Neural progenitor cell (in vitro differentiated cells): ENCODE measurements around the gene DUSP18. TPM values are rescaled to one million over a fixed set of nuclear protein-coding genes. Genes with fewer than 3 reads are reported as not detected.
"Not testable (repeated sequence)": the region's sequence is repeated elsewhere in the genome, so short reads cannot be mapped to it uniquely, and the experiment has no call there.

Experiments used
- DNase-seq: peaks from one replicate; pipeline ENCODE4 v3.0.0-alpha.2; 2016; ENCODE audit warnings: low spot score
- H2AFZ ChIP-seq: fragments of 200-600 bp; sonication (generic); replicated peaks from 2 replicates; pipeline ENCODE4 v1.6.1; 2016; ENCODE audit warnings: antibody characterized with exemption
- H3F3A ChIP-seq: fragments of 200-600 bp; sonication (generic); 2 replicates; pipeline ENCODE4 v1.6.1; 2016; ENCODE audit warnings: antibody characterized with exemption, low read depth
- H3K27ac ChIP-seq: fragments of 200-600 bp; sonication (generic); 2 replicates; pipeline ENCODE4 v1.5.1; 2016; ENCODE audit warnings: mild to moderate bottlenecking
- H3K27me3 ChIP-seq: fragments of 200-600 bp; sonication (generic); 2 replicates; pipeline ENCODE4 v1.6.1; 2016; ENCODE audit warnings: mild to moderate bottlenecking, moderate library complexity
- H3K36me3 ChIP-seq: fragments of 200-600 bp; sonication (generic); 2 replicates; pipeline ENCODE4 v1.5.1; 2016
- H3K4me1 ChIP-seq: fragments of 200-600 bp; sonication (generic); 2 replicates; pipeline ENCODE4 v1.6.1; 2016; ENCODE audit warnings: mixed run types
- H3K4me2 ChIP-seq: fragments of 200-600 bp; sonication (generic); 2 replicates; pipeline ENCODE4 v1.6.1; 2016
- H3K4me3 ChIP-seq: fragments of 200-600 bp; sonication (generic); 2 replicates; pipeline ENCODE4 v1.5.1; 2016
- H3K79me2 ChIP-seq: fragments of 200-600 bp; sonication (generic); 2 replicates; pipeline ENCODE4 v1.6.1; 2016; ENCODE audit warnings: low read depth
- H3K9ac ChIP-seq: fragments of 200-600 bp; sonication (generic); 2 replicates; pipeline ENCODE4 v1.6.1; 2016
- H3K9me3 ChIP-seq: fragments of 200-600 bp; sonication (generic); 2 replicates; pipeline ENCODE4 v1.5.1; 2016; ENCODE audit warnings: low read depth
- H4K20me1 ChIP-seq: fragments of 200-600 bp; sonication (generic); 2 replicates; pipeline ENCODE4 v1.6.1; 2016; ENCODE audit warnings: low read depth
- H3K27ac Mint-ChIP-seq: 3 replicates; pipeline ENCODE4 v1.8.0; 2021; ENCODE audit warnings: mixed read lengths
- H3K27me3 Mint-ChIP-seq: 2 replicates; pipeline ENCODE4 v1.8.0; 2022; ENCODE audit warnings: low read depth, mild to moderate bottlenecking, inconsistent platforms, moderate library complexity, mixed read lengths; ENCODE audit not compliant: insufficient read depth
- H3K36me3 Mint-ChIP-seq: 3 replicates; pipeline ENCODE4 v1.8.0; 2021; ENCODE audit warnings: mixed read lengths
- H3K4me1 Mint-ChIP-seq: 3 replicates; pipeline ENCODE4 v1.8.0; 2021; ENCODE audit warnings: mixed read lengths
- H3K4me3 Mint-ChIP-seq: 3 replicates; pipeline ENCODE4 v1.8.0; 2021; ENCODE audit warnings: mild to moderate bottlenecking, moderate library complexity, mixed read lengths
- H3K9me3 Mint-ChIP-seq: 3 replicates; pipeline ENCODE4 v1.8.0; 2020; ENCODE audit warnings: mixed read lengths
- EZH2 ChIP-seq: fragments of 200-600 bp; sonication (generic); IDR thresholded peaks from 2 replicates; pipeline ENCODE4 v1.6.1; 2017; ENCODE audit warnings: antibody characterized with exemption, mild to moderate bottlenecking, moderate library complexity
- EZH2phosphoT487 ChIP-seq: fragments of 200-600 bp; sonication (generic); IDR thresholded peaks from 2 replicates; pipeline ENCODE4 v1.6.1; 2017; ENCODE audit warnings: antibody characterized with exemption
- total RNA-seq: library from RNA; depleted of rRNA; stranded (reverse); fragments of >200 nt; gene quantifications from 2 replicates; pipeline ENCODE4 v1.2.3, GENCODE V29; 2015; ENCODE audit warnings: low replicate concordance
- TF ChIP-seq, protein P1 (sequence below): fragments of 200-600 bp; sonication (generic); IDR thresholded peaks from 2 replicates; pipeline ENCODE4 v1.5.1; 2017; ENCODE audit warnings: antibody characterized with exemption, mild to moderate bottlenecking

The DUSP18 gene
- total RNA-seq, 1 donor from 2014 or later, result 3.1 TPM

DNA sequence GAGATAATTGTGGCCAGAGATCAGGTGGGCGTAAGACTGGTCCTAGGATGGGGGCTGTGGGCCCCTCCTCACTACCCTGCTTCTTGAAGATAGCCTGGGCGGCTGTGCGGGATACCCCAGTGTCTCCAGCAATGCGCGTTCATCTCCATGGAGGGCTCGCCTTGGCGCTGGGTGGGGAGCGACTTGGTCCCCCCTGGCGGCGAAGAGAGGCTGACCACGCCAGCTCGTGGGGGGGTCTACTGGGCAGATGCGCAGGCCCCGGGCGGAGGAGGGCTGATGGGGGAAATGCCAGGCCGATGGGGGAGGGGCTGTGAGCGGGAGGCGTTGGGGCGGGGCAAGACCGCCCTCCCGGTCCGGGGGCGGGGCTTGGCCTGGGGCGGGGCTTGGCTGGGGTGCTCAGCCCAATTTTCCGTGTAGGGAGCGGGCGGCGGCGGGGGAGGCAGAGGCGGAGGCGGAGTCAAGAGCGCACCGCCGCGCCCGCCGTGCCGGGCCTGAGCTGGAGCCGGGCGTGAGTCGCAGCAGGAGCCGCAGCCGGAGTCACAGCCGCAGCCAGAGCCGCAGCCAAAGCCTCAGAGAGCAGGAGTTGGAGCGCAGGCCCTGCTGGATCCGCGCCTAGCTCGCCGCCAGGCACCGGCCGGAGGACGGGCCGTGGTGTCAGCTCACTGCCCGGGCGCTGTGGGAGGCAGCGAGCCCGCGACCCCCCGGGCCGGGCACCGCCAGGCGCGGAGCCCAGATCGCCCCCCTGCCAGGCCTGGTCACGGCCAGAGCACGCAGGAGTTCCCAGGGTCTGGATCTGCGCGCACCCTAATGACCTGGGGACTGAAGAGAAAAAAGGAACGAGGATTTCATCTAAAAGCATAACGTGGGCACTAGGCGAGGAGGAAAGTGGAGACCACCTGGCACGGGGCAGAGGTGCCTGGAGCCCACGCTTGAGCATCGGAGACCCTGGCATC lies 32.1 kb downstream of the DUSP18 start, which contains the start of gene SLC35E4:
SLC35E4 (plus strand) TSS at position 509 of the 953 bp plus-strand sequence. CDS start 670 bp downstream, outside the sequence.
- H3K4me3 ChIP-seq, result peak within 1 kb of the TSS; percentile 69
- TF ChIP-seq, protein P1, sequence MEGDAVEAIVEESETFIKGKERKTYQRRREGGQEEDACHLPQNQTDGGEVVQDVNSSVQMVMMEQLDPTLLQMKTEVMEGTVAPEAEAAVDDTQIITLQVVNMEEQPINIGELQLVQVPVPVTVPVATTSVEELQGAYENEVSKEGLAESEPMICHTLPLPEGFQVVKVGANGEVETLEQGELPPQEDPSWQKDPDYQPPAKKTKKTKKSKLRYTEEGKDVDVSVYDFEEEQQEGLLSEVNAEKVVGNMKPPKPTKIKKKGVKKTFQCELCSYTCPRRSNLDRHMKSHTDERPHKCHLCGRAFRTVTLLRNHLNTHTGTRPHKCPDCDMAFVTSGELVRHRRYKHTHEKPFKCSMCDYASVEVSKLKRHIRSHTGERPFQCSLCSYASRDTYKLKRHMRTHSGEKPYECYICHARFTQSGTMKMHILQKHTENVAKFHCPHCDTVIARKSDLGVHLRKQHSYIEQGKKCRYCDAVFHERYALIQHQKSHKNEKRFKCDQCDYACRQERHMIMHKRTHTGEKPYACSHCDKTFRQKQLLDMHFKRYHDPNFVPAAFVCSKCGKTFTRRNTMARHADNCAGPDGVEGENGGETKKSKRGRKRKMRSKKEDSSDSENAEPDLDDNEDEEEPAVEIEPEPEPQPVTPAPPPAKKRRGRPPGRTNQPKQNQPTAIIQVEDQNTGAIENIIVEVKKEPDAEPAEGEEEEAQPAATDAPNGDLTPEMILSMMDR, result peak; percentile 42
- TF ChIP-seq EZH2phosphoT487 (no peak), EZH2 (no peak)
- peaks cover 8% of the 10 kb centered on the region for H3K27me3 ChIP-seq
- H3F3A ChIP-seq, result peaks cover 15% of the 10 kb centered on the region
- Mint-ChIP-seq H3K9me3 (peaks cover 2% of the 10 kb centered on the region), H3K4me1 (peaks cover 23% of the 10 kb centered on the region), H3K4me3 (peak within 1 kb of the TSS; percentile 86), H3K36me3 (peaks cover 5% of the 10 kb centered on the region), H3K27ac (no peak within 1 kb of the TSS), H3K27me3 (peaks cover 7% of the 10 kb centered on the region)
- H3K79me2 ChIP-seq, result no peaks in the 10 kb centered on the region
- peaks cover 3% of the 10 kb centered on the region for H3K4me1 ChIP-seq
- peak within 1 kb of the TSS; percentile 90 for H2AFZ ChIP-seq
- peak; percentile 94 for DNase-seq
- peak within 1 kb of the TSS; percentile 96 for H3K4me2 ChIP-seq
- H3K9ac ChIP-seq, result no peak within 1 kb of the TSS
- H4K20me1 ChIP-seq, result no peaks in the 10 kb centered on the region
- H3K36me3 ChIP-seq, result no peaks in the 10 kb centered on the region
- H3K27ac ChIP-seq, result no peak within 1 kb of the TSS
- no peaks in the 10 kb centered on the region for H3K9me3 ChIP-seq

DNA sequence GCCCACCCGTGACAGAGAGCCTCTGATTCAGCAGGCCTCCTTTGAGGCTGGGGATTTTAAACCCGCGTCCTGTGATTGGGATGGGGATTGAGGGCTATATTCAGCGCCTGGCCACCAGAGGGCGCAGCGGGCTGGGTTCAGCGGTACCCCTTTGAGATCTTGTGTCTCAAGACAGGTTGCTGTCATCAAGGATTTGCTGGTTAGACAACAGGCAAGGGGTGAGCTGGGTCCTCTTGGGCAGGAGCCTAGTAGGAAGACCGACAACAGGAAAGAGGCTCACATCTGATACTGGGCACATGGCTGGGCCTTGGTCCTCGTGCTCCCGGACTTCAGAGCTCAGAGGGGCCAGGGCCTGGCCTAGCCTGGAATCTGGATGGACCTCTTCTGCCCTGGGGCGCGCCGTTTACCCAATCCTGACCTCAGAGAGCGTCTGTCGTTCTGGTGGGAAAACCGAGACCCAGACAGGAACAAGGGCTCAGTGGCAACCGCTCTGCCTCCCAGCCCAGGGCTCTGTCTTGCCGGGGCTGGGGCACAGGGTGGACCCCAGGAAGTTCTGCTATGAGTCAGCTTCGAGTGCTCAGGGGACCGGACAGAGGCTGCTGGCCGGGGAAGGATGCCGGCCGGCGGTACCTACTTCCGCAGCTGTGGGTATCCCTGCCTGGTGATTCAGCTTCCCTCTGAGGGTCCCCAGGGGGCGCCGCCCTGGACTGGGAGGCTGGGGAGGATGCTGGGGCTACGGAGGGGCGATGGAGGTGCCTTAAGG lies 33.0 kb downstream of the DUSP18 start:
- Histone ChIP-seq H3K4me3 (peak overlapping the region; percentile 69), H3K4me2 (peak overlapping the region; percentile 96), H3K9ac (no peak overlapping the region), H4K20me1 (no peaks in the 10 kb centered on the region), H3K27me3 (peaks cover 8% of the 10 kb centered on the region), H3K36me3 (no peaks in the 10 kb centered on the region), H3K27ac (no peak overlapping the region), H3K4me1 (peaks cover 3% of the 10 kb centered on the region), H2AFZ (peak overlapping the region; percentile 86), H3F3A (peaks cover 15% of the 10 kb centered on the region), H3K79me2 (no peaks in the 10 kb centered on the region), H3K9me3 (no peaks in the 10 kb centered on the region)
- no peak overlapping the region for H3K27ac Mint-ChIP-seq
- peaks cover 2% of the 10 kb centered on the region for H3K9me3 Mint-ChIP-seq
- TF ChIP-seq EZH2, result no peak
- TF ChIP-seq, protein P1, result peak; percentile 97
- H3K27me3 Mint-ChIP-seq, result peaks cover 7% of the 10 kb centered on the region
- H3K4me3 Mint-ChIP-seq, result peak overlapping the region; percentile 79
- peaks cover 21% of the 10 kb centered on the region for H3K4me1 Mint-ChIP-seq
- H3K36me3 Mint-ChIP-seq, result peaks cover 4% of the 10 kb centered on the region
- peak; percentile 91 for DNase-seq

DNA sequence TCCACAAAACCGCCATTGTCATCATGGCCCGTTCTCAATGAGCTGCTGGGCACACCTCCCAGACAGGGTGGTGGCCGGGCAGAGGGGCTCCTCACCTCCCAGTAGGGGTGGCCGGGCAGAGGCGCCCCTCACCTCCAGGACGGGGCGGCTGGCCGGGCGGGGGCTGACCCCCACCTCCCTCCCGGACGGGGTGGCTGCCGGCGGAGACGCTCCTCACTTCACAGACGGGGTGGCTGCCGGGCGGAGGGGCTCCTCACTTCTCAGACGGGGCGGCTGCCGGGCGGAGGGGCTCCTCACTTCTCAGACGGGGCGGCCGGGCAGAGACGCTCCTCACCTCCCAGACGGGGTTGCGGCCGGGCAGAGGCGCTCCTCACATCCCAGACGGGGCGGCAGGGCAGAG lies 36.2 kb downstream of the DUSP18 start:
- not testable (repeated sequence) for H3K9ac ChIP-seq, DNase-seq, H3K27ac ChIP-seq, H2AFZ ChIP-seq, H3K27me3 Mint-ChIP-seq, H3K4me1 ChIP-seq, H3K27me3 ChIP-seq, H3K4me3 Mint-ChIP-seq, H3K36me3 ChIP-seq, H3K4me3 ChIP-seq, H3K79me2 ChIP-seq, H3K4me2 ChIP-seq, H3K9me3 Mint-ChIP-seq, H3K4me1 Mint-ChIP-seq, H3K9me3 ChIP-seq, H4K20me1 ChIP-seq, H3K36me3 Mint-ChIP-seq, H3K27ac Mint-ChIP-seq
- H3F3A ChIP-seq, result peaks cover 15% of the 10 kb centered on the region
